ENCODE data around the gene METTL25B. TPM values are rescaled to one million over a fixed set of nuclear protein-coding genes. Genes with fewer than 3 reads are reported as not detected.
A peak's percentile ranks its signal among the peaks of the same experiment; 100 is the strongest.

The METTL25B gene
- total RNA-seq, 4 donors from 2014 or later, result 37.4 to 40.8 (median 39.0) TPM

- Histone ChIP-seq H3K36me3 (no peaks in the 10 kb centered on the region), H3K4me1 (peaks cover 31 to 55% (median 38%) of the 10 kb centered on the region in 4 donors), H3K4me3 (peak overlapping the region; percentile 12 to 54 (median 29)), H3K27ac (peak overlapping the region; percentile 67 to 75 (median 72)), H3K9me3 (no peaks in the 10 kb centered on the region), H3K27me3 (peaks cover 43% of the 10 kb centered on the region)
- 1% methylated on average over 43 of the region's 45 CpGs; no CpG with 5 or more reads in 1 of the 2 donors for WGBS, 2 donors (ENCODE audit: low coverage in 1 of 2)
- DNase-seq, result peak; percentile 66
- intact Hi-C loops (cut with DNase I; ENCODE audit: low total_unique reads), result no loop called here
- TF ChIP-seq, protein P1, sequence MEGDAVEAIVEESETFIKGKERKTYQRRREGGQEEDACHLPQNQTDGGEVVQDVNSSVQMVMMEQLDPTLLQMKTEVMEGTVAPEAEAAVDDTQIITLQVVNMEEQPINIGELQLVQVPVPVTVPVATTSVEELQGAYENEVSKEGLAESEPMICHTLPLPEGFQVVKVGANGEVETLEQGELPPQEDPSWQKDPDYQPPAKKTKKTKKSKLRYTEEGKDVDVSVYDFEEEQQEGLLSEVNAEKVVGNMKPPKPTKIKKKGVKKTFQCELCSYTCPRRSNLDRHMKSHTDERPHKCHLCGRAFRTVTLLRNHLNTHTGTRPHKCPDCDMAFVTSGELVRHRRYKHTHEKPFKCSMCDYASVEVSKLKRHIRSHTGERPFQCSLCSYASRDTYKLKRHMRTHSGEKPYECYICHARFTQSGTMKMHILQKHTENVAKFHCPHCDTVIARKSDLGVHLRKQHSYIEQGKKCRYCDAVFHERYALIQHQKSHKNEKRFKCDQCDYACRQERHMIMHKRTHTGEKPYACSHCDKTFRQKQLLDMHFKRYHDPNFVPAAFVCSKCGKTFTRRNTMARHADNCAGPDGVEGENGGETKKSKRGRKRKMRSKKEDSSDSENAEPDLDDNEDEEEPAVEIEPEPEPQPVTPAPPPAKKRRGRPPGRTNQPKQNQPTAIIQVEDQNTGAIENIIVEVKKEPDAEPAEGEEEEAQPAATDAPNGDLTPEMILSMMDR (IDR thresholded peaks at IDR 0.05), result peak; percentile 74 to 81 (median 80)
- TF ChIP-seq EP300 (IDR thresholded peaks at IDR 0.05; ENCODE audit: low read depth), result no peak
- no peak for TF ChIP-seq POLR2A (IDR thresholded peaks at IDR 0.05)
- no peak for TF ChIP-seq POLR2AphosphoS5 (IDR thresholded peaks at IDR 0.05)
- in situ Hi-C loops (cut with MboI; ENCODE audit: low pct_ligation_motif_present in 1 of 4, low pct_unique_long_range_greater_than_20kb in 1 of 4, low sequenced_read_pairs in 3 of 4), result loop anchor here in 1 of 4 donors (10.0 kb wide), 1 partner anchor 159 kb away; the partner anchor contains the start of gene NTRK1
Measured at GRCh38 chr1:156705918-156706656, 22.2 kb upstream of the METTL25B start.

GRCh38 chr1:156706657-156707416 lies 21.4 kb upstream of the METTL25B start:
- 11 to 67% methylated on average over 2 to 29 of the region's 29 CpGs for WGBS, 2 donors (ENCODE audit: low coverage in 1 of 2)
- in situ Hi-C loops (cut with MboI; ENCODE audit: low pct_ligation_motif_present in 1 of 4, low pct_unique_long_range_greater_than_20kb in 1 of 4, low sequenced_read_pairs in 3 of 4) (loop anchor here in 1 of 4 donors (10.0 kb wide), 1 partner anchor 158 kb away; the partner anchor contains the start of gene NTRK1), intact Hi-C loops (cut with DNase I; ENCODE audit: low total_unique reads) (no loop called here)
- TF ChIP-seq EP300 (IDR thresholded peaks at IDR 0.05; ENCODE audit: low read depth) (no peak), POLR2A (IDR thresholded peaks at IDR 0.05) (no peak), POLR2AphosphoS5 (IDR thresholded peaks at IDR 0.05) (no peak)
- TF ChIP-seq, protein P1 (IDR thresholded peaks at IDR 0.05), result no peak
- Histone ChIP-seq H3K36me3 (no peaks in the 10 kb centered on the region), H3K4me1 (peaks cover 31 to 56% (median 41%) of the 10 kb centered on the region in 4 donors), H3K9me3 (no peaks in the 10 kb centered on the region), H3K27me3 (peaks cover 38% of the 10 kb centered on the region), H3K4me3 (peak overlapping the region; percentile 12 to 54 (median 29)), H3K27ac (peak overlapping the region; percentile 67 to 75 (median 72))
- DNase-seq, result peak; percentile 47

DNA sequence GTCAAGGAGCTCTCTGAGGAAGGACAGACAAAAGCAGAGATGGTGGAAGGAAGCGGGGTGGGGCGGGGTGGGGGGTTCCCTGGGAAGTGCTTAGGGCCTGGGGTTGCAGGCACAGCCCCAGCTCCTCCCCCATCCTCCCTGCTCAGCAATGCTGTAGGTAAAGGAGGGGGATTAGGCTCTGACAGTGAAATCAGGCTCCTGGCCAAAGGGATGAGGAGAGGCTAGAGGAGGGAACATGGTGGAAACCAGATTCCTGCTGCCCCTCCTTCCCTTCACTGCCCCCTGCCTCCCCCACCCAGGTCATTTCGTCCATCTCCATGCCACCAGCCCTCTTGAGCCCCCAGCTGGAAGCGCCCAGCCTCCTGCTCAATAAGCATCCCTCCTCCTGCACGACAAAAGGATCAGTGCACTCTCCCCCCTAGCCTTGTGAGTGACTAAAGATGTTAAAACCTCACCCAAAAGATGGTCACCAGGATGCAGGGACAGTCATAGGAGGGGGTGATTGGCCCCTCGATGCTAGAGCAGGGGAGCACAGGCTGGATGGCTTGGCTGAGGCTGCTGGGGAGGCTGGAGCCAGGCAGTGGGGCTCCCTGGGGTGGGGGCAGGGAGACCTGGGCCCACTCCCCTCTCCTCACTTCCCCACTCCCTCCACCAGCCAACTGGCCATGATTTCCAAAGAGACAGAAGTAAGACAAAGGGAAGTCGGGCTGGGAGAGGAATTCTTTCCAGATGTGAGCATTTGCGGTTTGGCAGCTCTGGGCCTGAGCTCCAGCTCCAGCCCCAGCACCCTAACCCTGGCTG lies 20.7 kb upstream of the METTL25B start:
- TF ChIP-seq, protein P1 (IDR thresholded peaks at IDR 0.05), result no peak
- TF ChIP-seq POLR2AphosphoS5 (IDR thresholded peaks at IDR 0.05), result no peak
- H3K27me3 ChIP-seq, result peaks cover 32% of the 10 kb centered on the region
- DNase-seq, result no peak
- in situ Hi-C loops (cut with MboI; ENCODE audit: low pct_ligation_motif_present in 1 of 4, low pct_unique_long_range_greater_than_20kb in 1 of 4, low sequenced_read_pairs in 3 of 4) (loop anchor here in 1 of 4 donors (10.0 kb wide), 1 partner anchor 157 kb away; the partner anchor contains the start of gene NTRK1), intact Hi-C loops (cut with DNase I; ENCODE audit: low total_unique reads) (no loop called here)
- H3K4me1 ChIP-seq, result peaks cover 31 to 56% (median 41%) of the 10 kb centered on the region in 4 donors
- H3K4me3 ChIP-seq, result no peak overlapping the region
- no peaks in the 10 kb centered on the region for H3K9me3 ChIP-seq
- H3K27ac ChIP-seq, result peak overlapping the region in 3 of 4 donors; percentile 67 to 75 (median 74)
- 59% methylated on average over 8 of the region's 8 CpGs; no CpG with 5 or more reads in 1 of the 2 donors for WGBS, 2 donors (ENCODE audit: low coverage in 1 of 2)
- no peaks in the 10 kb centered on the region for H3K36me3 ChIP-seq

Measured in transverse colon (tissue), 4 donors.